MM.1S (cell line): ENCODE measurements around the gene ADCY9.
A peak's percentile ranks its signal among the peaks of the same experiment; 100 is the strongest.

ENCODE experiments used
- DNase-seq: peaks from one replicate; pipeline ENCODE4 v3.0.0-alpha.2; 2015
- H2AFZ ChIP-seq: fragments of 300-600 bp; sonication (generic); 2 replicates; pipeline ENCODE4 v1.6.0; 2016; ENCODE audit warnings: antibody characterized with exemption, low read length
- H3F3A ChIP-seq: fragments of 300-600 bp; sonication (generic); 2 replicates; pipeline ENCODE4 v1.6.1; 2016; ENCODE audit warnings: mild to moderate bottlenecking, antibody characterized with exemption, low read length, moderate library complexity, mixed read lengths; ENCODE audit not compliant: insufficient read depth
- H3K27ac ChIP-seq: fragments of 300-600 bp; sonication (generic); 2 replicates; pipeline ENCODE4 v1.5.1; 2016; ENCODE audit warnings: mild to moderate bottlenecking, low read length
- H3K27me3 ChIP-seq: fragments of 300-600 bp; sonication (generic); replicated peaks from 2 replicates; pipeline ENCODE4 v1.6.0; 2016; ENCODE audit warnings: low read length; ENCODE audit not compliant: insufficient read depth
- H3K36me3 ChIP-seq: fragments of 300-600 bp; sonication (generic); replicated peaks from 2 replicates; pipeline ENCODE4 v1.6.1; 2016; ENCODE audit warnings: mild to moderate bottlenecking, low read length, mixed read lengths; ENCODE audit not compliant: insufficient read depth
- H3K4me1 ChIP-seq: fragments of 300-600 bp; sonication (generic); 2 replicates; pipeline ENCODE4 v1.6.1; 2016; ENCODE audit warnings: low read length, mixed read lengths
- H3K4me2 ChIP-seq: fragments of 300-600 bp; sonication (generic); 2 replicates; pipeline ENCODE4 v1.6.0; 2016; ENCODE audit warnings: low read depth, low read length
- H3K4me3 ChIP-seq: fragments of 300-600 bp; sonication (generic); 2 replicates; pipeline ENCODE4 v1.5.1; 2016; ENCODE audit warnings: low read length, mixed read lengths
- H3K79me2 ChIP-seq: fragments of 300-600 bp; sonication (generic); 2 replicates; pipeline ENCODE4 v1.6.1; 2016; ENCODE audit warnings: mixed run types, low read length, mixed read lengths
- H3K9ac ChIP-seq: fragments of 300-600 bp; sonication (generic); 2 replicates; pipeline ENCODE4 v1.6.1; 2016; ENCODE audit warnings: low read length, mixed read lengths
- H3K9me2 ChIP-seq: fragments of 300-600 bp; sonication (generic); replicated peaks from 2 replicates; pipeline ENCODE4 v1.6.1; 2016; ENCODE audit warnings: mild to moderate bottlenecking, low read length, mixed read lengths; ENCODE audit not compliant: insufficient read depth
- H3K9me3 ChIP-seq: fragments of 300-600 bp; sonication (generic); replicated peaks from 2 replicates; pipeline ENCODE4 v1.6.1; 2016; ENCODE audit warnings: mild to moderate bottlenecking, low read length, mixed read lengths; ENCODE audit not compliant: insufficient read depth
- H4K20me1 ChIP-seq: fragments of 300-600 bp; sonication (generic); 2 replicates; pipeline ENCODE4 v1.6.1; 2016; ENCODE audit warnings: mild to moderate bottlenecking, low read length, moderate library complexity, mixed read lengths; ENCODE audit not compliant: insufficient read depth
- EZH2 ChIP-seq: fragments of 300-600 bp; sonication (generic); optimal IDR thresholded peaks from 2 replicates; pipeline ENCODE3; 2017; ENCODE audit warnings: low read depth, mild to moderate bottlenecking, antibody characterized with exemption, low read length, mixed read lengths
- EZH2phosphoT487 ChIP-seq: fragments of 300-600 bp; sonication (generic); IDR thresholded peaks from 2 replicates; pipeline ENCODE4 v1.6.1; 2018; ENCODE audit warnings: antibody characterized with exemption, low read length
- TF ChIP-seq, protein P1 (sequence below): fragments of 300-600 bp; sonication (generic); IDR thresholded peaks from 2 replicates; pipeline ENCODE4 v1.5.1; 2016; ENCODE audit warnings: antibody characterized with exemption, low read length, mixed read lengths

Gene ADCY9

DNA sequence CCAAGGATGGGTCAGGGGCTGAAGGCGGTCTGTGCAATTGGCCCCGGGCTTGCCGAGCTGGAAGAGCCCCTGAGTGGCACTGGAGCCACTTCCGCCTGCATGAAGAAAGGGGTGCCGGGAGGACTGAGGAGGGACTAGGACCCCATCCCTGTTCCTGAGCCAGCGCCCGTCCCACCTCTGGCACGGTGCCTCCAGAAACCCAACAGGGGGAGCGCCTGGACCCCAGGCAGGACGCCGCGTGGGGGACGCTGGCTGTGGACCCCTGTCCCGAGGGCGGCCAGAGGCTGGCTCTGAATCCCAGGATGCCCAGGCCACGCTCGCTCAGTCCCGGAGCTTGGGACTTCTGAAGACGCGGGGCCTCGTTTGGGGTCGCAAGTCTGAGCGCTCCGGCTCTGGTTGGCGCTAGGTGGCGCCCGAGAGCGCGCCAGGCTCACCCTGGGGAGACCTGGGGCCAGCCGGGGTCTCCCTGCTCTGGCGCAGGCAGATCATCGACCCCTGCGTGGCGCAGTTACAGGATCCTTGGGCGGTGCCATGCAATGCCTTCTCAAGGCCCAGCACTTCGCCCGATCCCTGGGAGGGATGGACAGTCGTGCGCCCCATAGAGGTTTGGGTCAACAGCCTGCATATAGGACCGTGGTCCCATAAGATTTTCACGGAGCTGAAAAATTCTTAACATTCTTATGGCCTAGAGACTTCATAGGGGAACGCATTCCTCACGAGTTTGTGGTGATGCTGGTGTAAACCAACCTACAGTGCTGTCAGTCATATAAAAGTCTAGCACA is 177.2 kb downstream of the ADCY9 start:
- peak overlapping the region; percentile 30; the same call in 1 of the 2 replicates for H3K4me3 ChIP-seq
- H3K27ac ChIP-seq, result no peak overlapping the region
- H3K79me2 ChIP-seq, result no peaks in the 10 kb centered on the region
- TF ChIP-seq, protein P1, sequence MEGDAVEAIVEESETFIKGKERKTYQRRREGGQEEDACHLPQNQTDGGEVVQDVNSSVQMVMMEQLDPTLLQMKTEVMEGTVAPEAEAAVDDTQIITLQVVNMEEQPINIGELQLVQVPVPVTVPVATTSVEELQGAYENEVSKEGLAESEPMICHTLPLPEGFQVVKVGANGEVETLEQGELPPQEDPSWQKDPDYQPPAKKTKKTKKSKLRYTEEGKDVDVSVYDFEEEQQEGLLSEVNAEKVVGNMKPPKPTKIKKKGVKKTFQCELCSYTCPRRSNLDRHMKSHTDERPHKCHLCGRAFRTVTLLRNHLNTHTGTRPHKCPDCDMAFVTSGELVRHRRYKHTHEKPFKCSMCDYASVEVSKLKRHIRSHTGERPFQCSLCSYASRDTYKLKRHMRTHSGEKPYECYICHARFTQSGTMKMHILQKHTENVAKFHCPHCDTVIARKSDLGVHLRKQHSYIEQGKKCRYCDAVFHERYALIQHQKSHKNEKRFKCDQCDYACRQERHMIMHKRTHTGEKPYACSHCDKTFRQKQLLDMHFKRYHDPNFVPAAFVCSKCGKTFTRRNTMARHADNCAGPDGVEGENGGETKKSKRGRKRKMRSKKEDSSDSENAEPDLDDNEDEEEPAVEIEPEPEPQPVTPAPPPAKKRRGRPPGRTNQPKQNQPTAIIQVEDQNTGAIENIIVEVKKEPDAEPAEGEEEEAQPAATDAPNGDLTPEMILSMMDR, result peak; percentile 86
- TF ChIP-seq EZH2 (no peak), EZH2phosphoT487 (no peak)
- no peaks in the 10 kb centered on the region for H3F3A ChIP-seq
- no peaks in the 10 kb centered on the region for H3K9me3 ChIP-seq
- no peaks in the 10 kb centered on the region for H3K4me1 ChIP-seq
- peak overlapping the region; percentile 70; the same call in 1 of the 2 replicates for H2AFZ ChIP-seq
- peaks cover 5% of the 10 kb centered on the region for H3K27me3 ChIP-seq
- H3K9ac ChIP-seq, result no peak overlapping the region
- peak overlapping the region; percentile 81; the same call in 1 of the 2 replicates for H3K4me2 ChIP-seq
- no peaks in the 10 kb centered on the region for H3K36me3 ChIP-seq
- DNase-seq, result peak; percentile 29
- no peaks in the 10 kb centered on the region for H3K9me2 ChIP-seq
- H4K20me1 ChIP-seq, result no peaks in the 10 kb centered on the region

DNA sequence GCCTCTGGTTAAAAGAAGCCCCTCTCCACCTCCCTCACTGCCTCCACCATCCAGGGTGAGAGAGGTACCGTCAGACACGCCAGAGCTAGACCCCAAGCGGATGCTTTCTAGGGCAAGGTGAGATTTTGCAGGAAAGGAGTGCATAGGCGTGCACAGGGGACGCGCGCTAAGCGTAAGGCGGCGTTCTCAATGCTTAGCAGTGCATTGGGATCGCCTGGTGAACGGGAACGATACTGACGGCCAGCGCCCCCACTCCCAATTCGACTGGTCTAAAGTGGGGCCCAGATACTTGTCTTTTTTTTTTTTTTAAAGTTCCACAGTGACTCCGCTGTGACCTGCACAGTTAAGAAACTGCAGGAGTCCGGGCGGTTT is 177.8 kb downstream of the ADCY9 start:
- Histone ChIP-seq H3K27ac (no peak overlapping the region), H3K4me2 (peak overlapping the region; percentile 81; the same call in 1 of the 2 replicates), H3K79me2 (no peaks in the 10 kb centered on the region), H4K20me1 (no peaks in the 10 kb centered on the region), H3K4me3 (no peak overlapping the region), H3F3A (no peaks in the 10 kb centered on the region), H3K36me3 (no peaks in the 10 kb centered on the region), H2AFZ (no peak overlapping the region), H3K9me3 (no peaks in the 10 kb centered on the region), H3K4me1 (no peaks in the 10 kb centered on the region), H3K9ac (no peak overlapping the region), H3K9me2 (no peaks in the 10 kb centered on the region), H3K27me3 (peaks cover 5% of the 10 kb centered on the region)
- TF ChIP-seq EZH2phosphoT487, result no peak
- no peak for TF ChIP-seq EZH2
- TF ChIP-seq, protein P1, result no peak
- DNase-seq, result no peak

DNA sequence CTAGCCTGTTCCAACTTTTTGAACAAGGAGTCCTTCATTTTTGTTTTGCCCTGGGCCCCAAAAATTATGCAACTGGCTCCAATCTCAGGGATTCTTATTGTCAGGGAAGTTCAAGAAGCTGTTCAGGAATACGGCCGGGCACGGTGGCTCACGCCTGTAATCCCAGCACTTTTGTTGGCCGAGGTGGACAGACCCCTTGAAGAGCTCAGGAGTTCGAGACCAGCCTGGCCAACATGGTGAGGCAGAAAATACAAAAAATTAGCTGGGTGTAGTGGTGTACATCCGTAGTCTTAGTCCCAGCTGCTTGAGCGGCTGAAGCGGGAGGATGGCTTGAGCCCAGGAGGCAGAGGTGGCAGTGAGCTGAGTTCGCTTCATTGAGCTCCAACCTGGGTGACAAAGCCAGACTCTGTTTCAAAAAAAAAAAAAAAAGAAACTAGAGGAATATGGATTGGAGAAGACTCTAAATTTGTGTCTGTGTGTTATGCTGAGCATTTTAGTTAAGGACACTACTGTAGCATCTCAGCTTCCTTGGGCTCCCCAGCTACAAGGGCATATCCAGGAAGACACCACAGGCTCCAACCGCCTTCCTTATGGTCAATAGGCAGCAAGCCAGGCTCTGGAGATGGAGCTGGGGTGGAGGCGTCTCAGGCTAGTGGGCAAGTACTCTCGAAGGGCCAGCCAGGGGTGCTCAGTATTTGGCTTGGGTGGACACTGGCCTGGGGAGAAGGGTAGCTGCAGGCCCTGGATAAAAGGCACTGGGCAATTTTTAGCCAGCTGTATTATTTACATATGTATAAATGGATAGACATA is 179.0 kb downstream of the ADCY9 start:
- Histone ChIP-seq H3K9me2 (no peaks in the 10 kb centered on the region), H3K27ac (no peak overlapping the region), H2AFZ (no peak overlapping the region), H3F3A (no peaks in the 10 kb centered on the region), H4K20me1 (no peaks in the 10 kb centered on the region), H3K4me3 (no peak overlapping the region), H3K4me2 (no peak overlapping the region), H3K79me2 (no peaks in the 10 kb centered on the region), H3K4me1 (no peaks in the 10 kb centered on the region), H3K9ac (no peak overlapping the region), H3K27me3 (peaks cover 5% of the 10 kb centered on the region), H3K9me3 (no peaks in the 10 kb centered on the region), H3K36me3 (no peaks in the 10 kb centered on the region)
- TF ChIP-seq EZH2phosphoT487 (no peak), EZH2 (no peak)
- TF ChIP-seq, protein P1, result no peak
- no peak for DNase-seq
